GM19023 (cell line): ENCODE data around the gene GART.
A peak's percentile ranks its signal among the peaks of the same experiment; 100 is the strongest.

Experiments
- ATAC-seq: cut with Tn5 transposase; IDR thresholded peaks from one replicate; pipeline ENCODE4 v1.9.1; 2021; ENCODE audit warnings: mild to moderate bottlenecking, moderate library complexity; ENCODE audit not compliant: unreplicated experiment

The GART gene

GRCh38 chr21:33554236-33554981, 12.5 kb upstream of the GART start:
- ATAC-seq = no peak

DNA sequence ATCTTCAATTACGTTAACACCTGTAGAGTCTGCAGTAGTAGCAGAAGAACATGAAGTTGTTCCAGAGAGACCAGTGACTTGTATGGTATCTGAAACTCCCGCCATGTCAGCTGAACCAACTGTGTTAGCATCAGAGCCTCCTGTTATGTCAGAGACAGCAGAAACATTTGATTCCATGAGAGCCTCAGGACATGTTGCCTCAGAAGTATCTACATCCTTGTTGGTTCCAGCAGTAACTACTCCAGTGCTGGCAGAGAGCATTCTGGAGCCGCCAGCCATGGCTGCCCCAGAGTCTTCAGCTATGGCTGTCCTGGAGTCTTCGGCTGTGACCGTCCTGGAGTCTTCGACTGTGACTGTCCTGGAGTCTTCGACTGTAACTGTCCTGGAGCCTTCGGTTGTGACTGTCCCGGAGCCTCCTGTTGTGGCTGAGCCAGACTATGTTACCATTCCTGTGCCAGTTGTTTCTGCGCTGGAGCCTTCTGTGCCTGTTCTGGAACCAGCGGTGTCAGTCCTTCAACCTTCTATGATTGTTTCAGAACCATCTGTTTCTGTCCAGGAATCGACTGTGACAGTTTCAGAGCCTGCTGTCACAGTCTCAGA, 11.2 kb upstream of the GART start:
- no peak for ATAC-seq

DNA sequence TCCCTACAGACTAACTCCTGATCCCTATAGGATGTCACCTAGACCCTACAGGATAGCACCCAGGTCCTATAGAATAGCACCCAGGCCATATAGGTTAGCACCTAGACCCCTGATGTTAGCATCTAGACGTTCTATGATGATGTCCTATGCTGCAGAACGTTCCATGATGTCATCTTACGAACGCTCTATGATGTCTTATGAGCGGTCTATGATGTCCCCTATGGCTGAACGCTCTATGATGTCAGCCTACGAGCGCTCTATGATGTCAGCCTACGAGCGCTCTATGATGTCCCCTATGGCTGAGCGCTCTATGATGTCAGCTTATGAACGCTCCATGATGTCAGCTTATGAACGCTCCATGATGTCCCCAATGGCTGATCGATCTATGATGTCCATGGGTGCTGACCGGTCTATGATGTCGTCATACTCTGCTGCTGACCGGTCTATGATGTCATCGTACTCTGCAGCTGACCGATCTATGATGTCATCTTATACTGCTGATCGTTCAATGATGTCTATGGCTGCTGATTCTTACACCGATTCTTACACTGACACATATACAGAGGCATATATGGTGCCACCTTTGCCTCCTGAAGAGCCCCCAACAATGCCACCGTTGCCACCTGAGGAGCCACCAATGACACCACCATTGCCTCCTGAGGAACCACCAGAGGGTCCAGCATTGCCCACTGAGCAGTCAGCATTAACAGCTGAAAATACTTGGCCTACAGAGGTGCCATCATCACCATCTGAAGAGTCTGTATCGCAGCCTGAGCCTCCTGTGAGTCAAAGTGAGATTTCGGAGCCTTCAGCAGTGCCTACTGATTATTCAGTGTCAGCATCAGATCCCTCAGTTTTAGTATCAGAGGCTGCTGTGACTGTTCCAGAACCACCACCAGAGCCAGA, 10.4 kb upstream of the GART start:
- no peak for ATAC-seq

GRCh38 chr21:33551664-33552063, 9.7 kb upstream of the GART start:
- ATAC-seq = no peak

DNA sequence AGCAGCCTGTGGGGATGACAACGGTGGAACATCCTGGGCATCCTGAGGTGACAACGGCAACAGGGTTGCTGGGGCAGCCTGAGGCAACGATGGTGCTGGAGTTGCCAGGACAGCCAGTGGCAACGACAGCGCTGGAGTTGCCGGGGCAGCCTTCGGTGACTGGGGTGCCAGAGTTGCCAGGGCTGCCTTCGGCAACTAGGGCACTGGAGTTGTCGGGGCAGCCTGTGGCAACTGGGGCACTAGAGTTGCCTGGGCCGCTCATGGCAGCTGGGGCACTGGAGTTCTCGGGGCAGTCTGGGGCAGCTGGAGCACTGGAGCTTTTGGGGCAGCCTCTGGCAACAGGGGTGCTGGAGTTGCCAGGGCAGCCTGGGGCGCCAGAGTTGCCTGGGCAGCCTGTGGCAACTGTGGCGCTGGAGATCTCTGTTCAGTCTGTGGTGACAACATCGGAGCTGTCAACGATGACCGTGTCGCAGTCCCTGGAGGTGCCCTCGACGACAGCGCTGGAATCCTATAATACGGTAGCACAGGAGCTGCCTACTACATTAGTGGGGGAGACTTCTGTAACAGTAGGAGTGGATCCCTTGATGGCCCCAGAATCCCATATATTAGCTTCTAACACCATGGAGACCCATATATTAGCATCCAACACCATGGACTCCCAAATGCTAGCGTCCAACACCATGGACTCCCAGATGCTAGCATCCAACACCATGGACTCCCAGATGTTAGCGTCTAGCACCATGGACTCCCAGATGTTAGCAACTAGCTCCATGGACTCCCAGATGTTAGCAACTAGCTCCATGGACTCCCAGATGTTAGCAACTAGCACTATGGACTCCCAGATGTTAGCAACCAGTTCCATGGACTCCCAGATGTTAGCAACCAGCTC, 9.1 kb upstream of the GART start:
- no peak for ATAC-seq

GRCh38 chr21:33549848-33550771, 8.2 kb upstream of the GART start:
- no peak for ATAC-seq

DNA sequence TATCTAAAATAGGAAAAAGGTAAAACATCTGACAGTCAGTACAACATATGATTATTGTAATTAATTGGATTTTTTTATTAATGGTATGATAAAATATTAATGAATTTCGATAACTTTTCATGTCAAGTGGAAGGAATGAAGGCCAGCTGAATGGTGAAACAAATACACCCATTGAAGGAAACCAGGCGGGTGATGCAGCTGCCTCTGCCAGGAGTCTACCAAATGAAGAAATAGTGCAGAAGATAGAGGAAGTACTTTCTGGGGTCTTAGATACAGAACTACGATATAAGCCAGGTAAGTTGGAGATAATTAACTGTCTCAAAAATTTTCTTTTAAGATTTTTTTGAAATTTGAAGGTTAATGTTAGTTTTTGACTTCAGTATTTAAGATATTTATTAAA, 4.2 kb upstream of the GART start:
- ATAC-seq = no peak

GRCh38 chr21:33544451-33545195, 2.7 kb upstream of the GART start:
- ATAC-seq = no peak

DNA sequence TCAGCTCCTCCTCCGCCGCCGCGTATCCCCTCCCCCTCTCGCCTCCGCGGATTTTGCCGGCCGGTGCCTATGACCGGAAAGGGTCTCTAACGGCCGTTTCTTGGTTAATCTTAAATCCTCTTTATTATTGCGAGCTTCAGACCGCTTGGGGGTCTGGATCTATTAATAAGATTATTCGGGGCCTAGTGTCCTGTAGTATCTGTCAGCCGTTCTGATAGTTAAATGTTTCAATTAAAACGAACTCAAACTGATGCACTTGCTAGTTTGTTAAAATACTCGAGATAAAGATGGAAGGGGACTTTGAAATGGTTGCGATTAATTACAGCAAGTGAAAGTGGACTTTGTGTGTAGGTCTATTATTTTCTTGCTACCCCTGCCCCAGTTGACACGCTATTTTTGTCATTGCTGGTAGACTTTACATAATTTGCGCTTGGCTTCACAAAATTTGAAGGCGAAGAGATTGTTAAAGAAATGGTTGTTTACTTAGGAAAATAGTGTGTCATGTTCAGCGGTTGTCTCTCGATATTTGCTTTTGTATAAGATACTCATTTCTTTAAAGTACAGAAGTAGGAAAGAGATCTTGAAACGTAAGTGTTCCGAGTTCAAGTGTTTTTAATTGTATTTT, 1.7 kb upstream of the GART start:
- peak; percentile 8 for ATAC-seq

DNA sequence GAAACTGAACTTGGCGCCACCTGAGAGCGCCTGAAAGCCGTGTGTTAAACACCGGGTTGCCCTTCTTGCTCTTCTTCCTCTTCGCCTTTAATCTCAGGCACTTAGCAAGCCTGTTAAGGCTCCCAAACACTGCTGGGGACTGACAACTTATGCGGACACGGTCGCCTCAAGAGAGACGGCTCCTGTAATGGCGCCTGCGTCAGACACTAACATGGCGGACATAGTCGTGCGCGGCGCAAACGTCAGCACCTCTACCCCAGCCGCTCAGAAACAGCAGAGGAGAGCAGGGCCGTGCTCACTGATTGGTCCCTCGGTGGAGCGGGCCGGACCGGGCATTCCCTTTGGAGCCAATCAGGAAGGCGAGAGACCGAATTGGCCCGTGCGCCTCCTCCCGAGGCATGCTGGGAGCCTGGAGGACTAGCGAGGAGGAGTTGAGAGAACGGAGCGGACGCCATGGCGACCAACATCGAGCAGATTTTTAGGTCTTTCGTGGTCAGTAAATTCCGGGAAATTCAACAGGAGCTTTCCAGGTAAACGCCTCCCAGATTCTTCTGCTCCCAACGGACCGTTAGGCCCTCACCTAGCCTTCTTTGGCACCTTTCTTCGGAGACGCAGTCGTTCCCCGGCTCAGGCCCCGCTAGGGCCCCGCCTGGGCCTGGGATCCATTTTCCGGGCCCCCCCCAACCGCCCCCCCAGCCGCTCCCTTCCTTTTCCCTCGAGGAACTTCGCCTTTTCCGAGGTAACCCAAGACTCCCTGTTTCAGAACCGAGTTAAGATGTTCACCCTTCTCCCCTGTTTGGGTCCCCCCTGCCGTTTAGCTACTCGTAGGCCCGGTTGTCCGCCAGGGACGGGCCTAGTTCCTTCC, 955 bp upstream of the GART start, which contains the start of gene SON:
Gene SON, plus strand, starts transcription at position 399 of the 865 bp plus-strand sequence. Its CDS starts 55 bp downstream, at position 454.
- peak; percentile 95 for ATAC-seq

- no peak for ATAC-seq
Observed at GRCh38 chr21:33541105-33541711, 709 bp downstream of the GART start.

GRCh38 chr21:33540711-33541104, 1.2 kb downstream of the GART start:
- ATAC-seq = no peak

- ATAC-seq = no peak
Observed at GRCh38 chr21:33539616-33540015, 2.3 kb downstream of the GART start.

GRCh38 chr21:33537212-33537611, 4.7 kb downstream of the GART start:
- ATAC-seq = no peak

DNA sequence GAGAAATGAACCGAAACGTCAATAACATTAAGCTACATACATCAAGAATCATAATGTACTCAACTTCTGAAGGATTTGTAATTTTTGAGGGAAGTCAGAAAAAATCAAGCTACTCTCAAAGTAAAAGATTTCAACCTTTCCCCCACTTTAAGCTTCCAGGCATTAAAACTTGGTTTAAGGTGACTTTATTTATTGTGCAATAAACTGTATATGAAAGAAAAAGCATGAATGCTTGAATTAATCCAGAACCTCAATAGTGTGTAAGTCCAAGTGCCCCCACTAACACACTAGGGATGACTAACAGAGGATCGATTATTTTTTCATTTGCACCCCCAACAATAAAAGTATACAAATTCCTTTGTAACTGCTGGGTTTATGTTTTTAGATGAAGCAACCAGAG, 10.9 kb downstream of the GART start:
- no peak for ATAC-seq

- no peak for ATAC-seq
Observed at GRCh38 chr21:33522953-33523349, 19.0 kb downstream of the GART start.
